Effector memory CD4-positive, alpha-beta T cell (primary cell): ENCODE results near the gene ALOX5.
"Not testable (repeated sequence)": the region's sequence is repeated elsewhere in the genome, so short reads cannot be mapped to it uniquely, and the experiment has no call there.

ENCODE experiments used
- DNase-seq, 3 donors: peaks; one replicate each; pipeline ENCODE4 v3.0.0-alpha.2; 2020
- H3K27ac ChIP-seq: 2 replicates; pipeline ENCODE4 v1.7.0; 2013; ENCODE audit warnings: mild to moderate bottlenecking, low read length, moderate library complexity; ENCODE audit not compliant: insufficient read depth, poor library complexity, severe bottlenecking
- H3K27me3 ChIP-seq: replicated peaks from 2 replicates; pipeline ENCODE4 v1.7.0; 2013; ENCODE audit warnings: mild to moderate bottlenecking, low read length; ENCODE audit not compliant: insufficient read depth, control insufficient read depth, poor library complexity, severe bottlenecking
- H3K36me3 ChIP-seq: 2 replicates; pipeline ENCODE4 v1.7.0; 2013; ENCODE audit warnings: mild to moderate bottlenecking, low read length, moderate library complexity; ENCODE audit not compliant: control insufficient read depth, insufficient read depth
- H3K4me1 ChIP-seq: 2 replicates; pipeline ENCODE4 v1.7.0; 2013; ENCODE audit warnings: low read length, mild to moderate bottlenecking; ENCODE audit not compliant: control insufficient read depth, insufficient read depth, poor library complexity, severe bottlenecking
- H3K4me3 ChIP-seq: 2 replicates; pipeline ENCODE4 v1.7.0; 2013; ENCODE audit warnings: low read length, low read depth, mild to moderate bottlenecking; ENCODE audit not compliant: insufficient read depth, poor library complexity, severe bottlenecking
- H3K9me3 ChIP-seq: 2 replicates; pipeline ENCODE4 v1.7.0; 2013; ENCODE audit warnings: mild to moderate bottlenecking, low read length, moderate library complexity; ENCODE audit not compliant: control insufficient read depth

Gene ALOX5

DNA sequence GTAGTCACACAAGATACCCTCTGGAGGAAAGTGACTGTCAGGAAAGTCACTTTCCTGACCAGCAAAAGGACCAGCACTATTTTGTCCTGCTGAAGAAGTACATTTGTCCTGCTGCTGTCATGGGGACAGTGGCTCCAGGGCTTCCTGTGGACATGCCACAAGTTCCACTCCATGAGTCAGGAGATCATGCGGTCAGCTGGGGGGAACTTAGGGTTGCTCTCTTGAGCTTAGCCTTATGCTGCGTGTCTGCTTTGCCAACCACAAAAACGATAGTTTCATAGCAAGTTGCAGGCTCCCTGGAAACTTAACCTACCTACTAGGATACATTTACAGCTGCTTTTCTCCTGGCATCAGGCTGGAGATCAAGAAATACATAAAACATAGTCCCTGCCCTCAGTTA is 19.8 kb upstream of the ALOX5 start:
- Histone ChIP-seq H3K36me3 (no peaks in the 10 kb centered on the region), H3K27ac (no peak overlapping the region), H3K4me1 (no peaks in the 10 kb centered on the region), H3K27me3 (no peaks in the 10 kb centered on the region), H3K4me3 (no peak overlapping the region), H3K9me3 (no peaks in the 10 kb centered on the region)
- no peak for DNase-seq

DNA sequence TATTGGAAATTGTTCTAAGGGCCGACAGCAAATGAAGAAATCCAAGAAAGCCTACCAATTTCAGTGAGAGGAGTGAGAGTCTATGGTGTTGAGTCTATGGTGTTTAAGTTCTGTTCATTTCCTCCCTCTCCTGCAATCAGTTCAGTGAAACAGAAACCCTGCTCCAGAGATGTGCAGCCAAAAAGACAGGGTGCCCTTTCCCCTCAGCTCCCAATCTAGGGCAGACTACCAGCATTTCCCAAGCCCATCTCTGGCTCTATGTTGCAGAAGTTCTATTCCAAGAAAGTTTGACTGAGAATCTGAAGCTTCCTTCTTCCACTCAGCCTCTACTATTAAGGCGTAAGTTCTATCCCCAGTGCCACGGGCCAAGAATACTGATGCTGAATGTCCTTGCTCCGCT is 18.5 kb upstream of the ALOX5 start:
- Histone ChIP-seq H3K36me3 (no peaks in the 10 kb centered on the region), H3K27ac (no peak overlapping the region), H3K4me1 (no peaks in the 10 kb centered on the region), H3K9me3 (no peaks in the 10 kb centered on the region), H3K4me3 (no peak overlapping the region), H3K27me3 (no peaks in the 10 kb centered on the region)
- no peak for DNase-seq

DNA sequence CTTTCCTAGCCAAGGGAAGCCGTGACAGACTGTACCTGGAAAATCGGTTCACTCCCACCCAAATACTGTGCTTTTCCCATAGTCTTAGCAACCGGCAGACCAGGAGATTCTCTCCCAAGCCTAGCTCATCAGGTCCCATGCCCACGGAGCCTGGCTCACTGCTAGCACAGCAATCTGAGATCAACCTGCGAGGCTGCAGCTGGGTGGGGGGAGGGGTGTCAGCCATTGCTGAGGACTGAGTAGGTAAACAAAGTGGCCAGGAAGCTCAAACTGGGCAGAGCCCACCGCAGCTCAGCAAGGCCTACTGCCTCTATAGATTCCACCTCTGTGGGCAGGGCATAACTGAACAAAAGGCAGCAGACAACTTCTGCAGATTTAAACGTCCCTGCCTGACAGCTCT is 15.1 kb upstream of the ALOX5 start:
- not testable (repeated sequence) for H3K4me1 ChIP-seq, H3K27me3 ChIP-seq, H3K36me3 ChIP-seq, H3K9me3 ChIP-seq, H3K4me3 ChIP-seq, H3K27ac ChIP-seq, DNase-seq

DNA sequence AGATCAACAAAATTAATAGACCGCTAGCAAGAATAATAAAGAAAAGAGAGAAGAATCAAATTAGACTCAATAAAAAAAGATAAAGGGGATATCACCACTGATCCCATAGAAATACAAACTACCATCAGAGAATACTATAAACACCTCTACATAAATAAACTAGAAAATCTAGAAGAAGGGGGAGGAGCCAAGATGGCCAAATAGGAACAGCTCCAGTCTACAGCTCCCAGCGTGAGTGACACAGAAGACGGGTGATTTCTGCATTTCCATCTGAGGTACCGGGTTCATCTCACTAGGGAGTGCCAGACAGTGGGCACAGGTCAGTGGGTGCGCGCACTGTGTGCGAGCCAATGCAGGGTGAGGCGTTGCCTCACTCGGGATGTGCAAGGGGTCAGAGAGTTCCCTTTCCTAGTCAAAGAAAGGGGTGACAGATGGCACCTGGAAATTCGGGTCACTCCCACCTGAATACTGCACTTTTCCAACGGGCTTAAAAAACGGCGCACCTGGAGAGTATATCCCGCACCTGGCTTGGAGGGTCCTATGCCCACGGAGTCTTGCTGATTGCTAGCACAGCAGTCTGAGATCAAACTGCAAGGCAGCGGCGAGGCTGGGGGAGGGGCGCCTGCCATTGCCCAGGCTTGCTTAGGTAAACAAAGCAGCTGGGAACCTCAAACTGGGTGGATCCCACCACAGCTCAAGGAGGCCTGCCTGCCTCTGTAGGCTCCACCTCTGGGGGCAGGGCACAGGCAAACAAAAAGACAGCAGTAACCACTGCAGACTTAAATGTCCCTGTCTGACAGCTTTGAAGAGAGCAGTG is 11.8 kb upstream of the ALOX5 start:
- DNase-seq, result not testable (repeated sequence)

DNA sequence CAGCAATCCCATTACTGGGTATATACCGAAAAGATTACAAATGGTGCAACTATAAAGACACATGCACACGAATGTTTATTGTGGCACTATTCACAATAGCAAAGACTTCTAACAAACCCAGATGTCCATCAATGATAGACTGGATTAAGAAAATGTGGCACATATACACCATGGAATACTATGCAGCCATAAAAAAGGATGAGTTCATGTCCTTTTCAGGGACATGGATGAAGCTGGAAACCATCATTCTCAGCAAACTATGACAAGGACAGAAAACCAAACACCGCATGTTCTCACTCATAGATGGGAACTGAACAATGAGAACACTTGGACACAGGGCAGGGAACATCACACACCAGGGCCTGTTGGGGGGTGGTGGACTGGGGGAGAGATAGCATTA is 6.4 kb upstream of the ALOX5 start:
- H3K9me3 ChIP-seq, H3K4me3 ChIP-seq, H3K27me3 ChIP-seq, DNase-seq, H3K4me1 ChIP-seq, H3K36me3 ChIP-seq, H3K27ac ChIP-seq: not testable (repeated sequence)

More for the DNA sequence above, 11.8 kb upstream of the ALOX5 start:
- H3K9me3 ChIP-seq, H3K4me1 ChIP-seq, H3K27ac ChIP-seq, H3K36me3 ChIP-seq, H3K27me3 ChIP-seq, H3K4me3 ChIP-seq: not testable (repeated sequence)

DNA sequence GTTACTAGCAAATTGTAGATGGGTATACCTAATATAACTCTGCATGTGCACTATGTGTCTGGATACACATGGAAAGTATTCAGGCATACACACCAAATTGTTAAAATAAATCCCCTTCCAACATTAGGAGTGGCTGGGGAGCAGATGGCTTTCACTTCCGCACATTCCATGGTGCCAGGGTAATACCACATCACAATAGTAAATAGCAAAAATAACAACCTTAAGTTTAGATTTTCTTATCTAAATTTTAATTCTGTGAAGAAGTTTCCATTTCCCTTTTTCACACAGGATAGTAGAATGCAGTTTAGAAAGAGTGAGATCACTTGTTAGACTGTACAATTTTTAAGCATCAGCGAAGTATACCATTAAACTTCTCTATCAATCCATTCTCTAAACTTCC is 5.8 kb upstream of the ALOX5 start:
- Histone ChIP-seq H3K27ac (no peak overlapping the region), H3K4me3 (no peak overlapping the region), H3K27me3 (no peaks in the 10 kb centered on the region), H3K4me1 (peaks cover 4% of the 10 kb centered on the region), H3K36me3 (no peaks in the 10 kb centered on the region), H3K9me3 (no peaks in the 10 kb centered on the region)
- no peak for DNase-seq

DNA sequence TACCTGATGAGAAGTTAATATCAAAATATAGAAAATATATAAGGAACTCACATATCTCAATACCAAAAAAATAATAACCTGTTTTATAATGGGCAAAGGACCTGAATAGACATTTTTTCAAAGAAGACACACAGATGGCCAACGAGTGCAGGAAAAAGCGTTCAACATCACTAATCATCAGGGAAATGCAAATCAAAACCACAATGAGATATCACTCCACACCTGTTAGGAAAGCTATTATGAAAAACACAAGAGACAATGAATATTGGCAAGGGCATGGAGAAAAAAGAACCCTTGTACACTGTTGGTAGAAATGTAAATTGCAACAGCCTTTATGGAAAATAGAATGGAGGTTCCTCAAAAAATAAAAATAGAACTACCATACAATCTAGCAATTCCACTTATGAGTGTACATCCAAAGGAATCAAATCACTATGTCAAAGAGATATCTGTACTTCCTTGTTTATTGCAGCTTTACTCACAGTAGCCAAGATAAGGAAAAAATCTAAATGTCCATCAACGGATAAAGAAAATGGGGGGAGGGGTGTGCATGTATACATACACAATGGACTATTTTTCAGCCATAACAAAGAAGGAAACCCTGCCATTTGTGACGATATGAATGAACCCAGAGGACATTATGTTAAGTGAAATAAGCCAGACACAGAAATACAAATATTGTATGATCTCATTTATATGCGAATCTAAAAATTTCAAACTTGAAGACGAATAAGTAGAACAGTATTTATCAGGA is 3.6 kb upstream of the ALOX5 start:
- Histone ChIP-seq H3K4me1 (peaks cover 8% of the 10 kb centered on the region), H3K4me3 (no peak overlapping the region), H3K27me3 (no peaks in the 10 kb centered on the region), H3K9me3 (no peaks in the 10 kb centered on the region), H3K27ac (no peak overlapping the region), H3K36me3 (no peaks in the 10 kb centered on the region)
- DNase-seq, result no peak

DNA sequence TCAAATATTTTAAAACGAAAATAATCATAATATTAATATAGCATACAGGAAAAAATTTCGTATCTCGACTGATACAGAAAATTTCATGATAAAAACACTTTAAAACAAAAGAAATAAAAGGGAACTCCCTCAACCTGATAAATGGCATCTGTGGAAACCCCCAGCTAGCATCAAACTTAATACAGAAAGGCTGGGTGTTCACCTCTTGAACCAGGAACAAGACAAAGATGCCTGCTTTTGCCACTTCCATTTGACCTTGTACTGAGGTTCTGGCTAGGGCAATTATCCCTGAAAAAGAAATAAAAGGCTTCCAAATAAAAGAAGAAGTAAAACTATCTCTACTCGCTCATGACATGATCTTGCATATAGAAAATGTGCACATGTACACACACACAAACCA is 2.5 kb upstream of the ALOX5 start:
- Histone ChIP-seq H3K36me3 (no peaks in the 10 kb centered on the region), H3K27me3 (no peaks in the 10 kb centered on the region), H3K9me3 (no peaks in the 10 kb centered on the region), H3K4me3 (no peak overlapping the region), H3K27ac (no peak overlapping the region), H3K4me1 (peaks cover 8% of the 10 kb centered on the region)
- DNase-seq, result no peak

- DNase-seq, result no peak
- Histone ChIP-seq H3K4me1 (peaks cover 8% of the 10 kb centered on the region), H3K36me3 (no peaks in the 10 kb centered on the region), H3K4me3 (no peak overlapping the region), H3K27ac (no peak overlapping the region), H3K27me3 (no peaks in the 10 kb centered on the region), H3K9me3 (no peaks in the 10 kb centered on the region)
Measured at GRCh38 chr10:45372251-45372951, 1.6 kb upstream of the ALOX5 start.
